Measurements from ENCODE around the gene GABRA5.
A peak's percentile ranks its signal among the peaks of the same experiment; 100 is the strongest.
"Not testable (repeated sequence)": the region's sequence is repeated elsewhere in the genome, so short reads cannot be mapped to it uniquely, and the experiment has no call there.

GABRA5 gene

DNA sequence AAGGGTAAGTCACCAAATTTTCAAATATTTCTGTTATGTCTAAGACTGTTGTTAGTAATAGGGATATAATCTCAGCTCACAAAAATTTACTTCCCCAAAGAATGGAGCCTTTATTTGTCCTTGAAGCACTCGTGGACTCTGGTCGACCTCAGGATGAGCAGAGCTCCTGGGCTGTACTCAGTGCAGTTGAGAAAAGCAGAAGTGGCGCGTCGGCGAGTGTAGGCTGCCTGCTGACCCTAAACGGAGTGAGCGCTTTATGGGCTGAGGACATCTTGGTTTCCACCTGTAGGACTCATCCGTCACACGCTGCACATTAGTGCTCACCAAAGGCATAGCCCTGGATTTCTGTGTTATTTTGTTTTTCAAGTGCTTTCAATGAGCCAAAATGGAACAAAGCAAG lies 11.0 kb downstream of the GABRA5 start:
- no peak for DNase-seq (ENCODE audit: low read depth in 2 of 2)

- DNase-seq (ENCODE audit: low read depth in 2 of 2) = no peak
These were observed 12.8 kb downstream of the GABRA5 start for GRCh38 chr15:26879706-26880105.

GRCh38 chr15:26882112-26882511 lies 15.2 kb downstream of the GABRA5 start:
- no peak for DNase-seq (ENCODE audit: low read depth in 2 of 2)

GRCh38 chr15:26882616-26883365 lies 15.9 kb downstream of the GABRA5 start:
- DNase-seq (ENCODE audit: low read depth in 2 of 2) = no peak

GRCh38 chr15:26883466-26883865 lies 16.6 kb downstream of the GABRA5 start:
- no peak for DNase-seq (ENCODE audit: low read depth in 2 of 2)

DNA sequence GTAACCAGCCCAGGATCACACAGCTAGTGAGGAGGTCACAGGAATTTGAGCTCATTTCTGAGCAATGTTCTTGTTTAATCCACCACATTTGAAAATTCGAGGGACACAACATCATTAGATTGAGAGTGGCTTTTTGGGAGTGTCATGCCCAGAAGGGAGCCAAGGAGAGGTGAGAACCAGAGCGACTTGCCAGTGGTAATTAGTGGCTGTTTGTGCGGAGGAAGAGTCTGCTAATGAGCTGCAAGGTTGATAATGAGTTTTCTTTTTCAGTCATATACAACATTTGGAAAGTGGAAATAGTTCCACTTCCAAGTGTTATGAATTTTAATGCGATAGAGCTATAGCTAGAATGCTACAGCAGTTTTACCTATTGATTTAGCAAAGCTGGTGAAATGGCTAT lies 19.7 kb downstream of the GABRA5 start:
- no peak for DNase-seq (ENCODE audit: low read depth in 2 of 2)

- no peak for DNase-seq (ENCODE audit: low read depth in 2 of 2)
These were observed 21.2 kb downstream of the GABRA5 start for GRCh38 chr15:26887926-26888666.

- DNase-seq (ENCODE audit: low read depth in 2 of 2) = no peak
These were observed 21.9 kb downstream of the GABRA5 start for GRCh38 chr15:26888761-26889160.

DNA sequence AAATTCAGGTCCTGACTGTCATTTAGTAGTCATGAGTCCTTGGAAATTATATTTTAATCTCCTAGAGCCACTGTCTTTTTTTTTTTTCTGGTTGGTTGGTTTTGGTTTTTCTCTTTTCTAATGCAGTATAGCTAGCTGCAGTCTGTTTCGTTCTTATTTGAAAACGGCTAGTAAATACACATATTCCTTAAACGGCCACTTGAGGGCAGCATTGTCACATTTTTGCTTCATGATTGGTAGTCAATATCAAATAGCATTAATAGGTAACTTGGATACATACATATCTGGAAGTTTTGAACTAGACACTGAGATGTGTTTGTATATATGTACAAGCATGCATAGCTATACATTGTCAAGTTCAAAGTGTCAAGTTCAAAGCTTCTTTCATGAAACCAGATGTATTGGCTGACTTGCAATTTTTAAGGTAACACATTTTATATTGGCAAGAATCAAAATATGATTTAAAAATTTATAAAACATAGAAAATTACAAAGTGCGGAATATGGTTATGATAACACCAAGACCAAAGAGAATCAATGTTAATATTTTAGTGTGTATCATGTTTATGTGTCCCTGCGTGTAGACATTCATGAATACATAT lies 22.5 kb downstream of the GABRA5 start:
- peak in 1 of 2 donors; percentile 7 for DNase-seq (ENCODE audit: low read depth in 2 of 2)

- DNase-seq (ENCODE audit: low read depth in 2 of 2) = no peak
These were observed 23.6 kb downstream of the GABRA5 start for GRCh38 chr15:26890451-26890850.

DNA sequence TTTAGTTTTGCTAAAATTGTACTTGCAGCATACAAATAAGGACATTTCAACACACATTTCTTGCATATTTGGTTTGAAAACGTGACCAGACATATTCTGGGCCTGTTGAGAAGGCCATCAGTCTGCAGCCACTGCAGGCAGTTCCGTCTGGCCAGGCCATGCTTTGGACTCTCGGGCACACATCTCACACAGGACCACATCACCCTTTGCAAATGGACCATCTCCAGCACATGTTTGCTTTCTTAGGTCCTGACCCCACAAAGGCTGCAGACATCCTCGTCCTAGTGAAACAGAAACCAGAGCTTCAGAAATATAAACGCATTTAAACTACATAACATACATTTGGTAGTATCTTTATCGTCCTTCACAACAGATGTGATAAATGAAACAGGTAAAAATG lies 24.1 kb downstream of the GABRA5 start:
- no peak for DNase-seq (ENCODE audit: low read depth in 2 of 2)

- DNase-seq (ENCODE audit: low read depth in 2 of 2) = no peak
These were observed 24.8 kb downstream of the GABRA5 start for GRCh38 chr15:26891448-26892181.

GRCh38 chr15:26892182-26892518 lies 25.3 kb downstream of the GABRA5 start:
- DNase-seq (ENCODE audit: low read depth in 2 of 2) = no peak

DNA sequence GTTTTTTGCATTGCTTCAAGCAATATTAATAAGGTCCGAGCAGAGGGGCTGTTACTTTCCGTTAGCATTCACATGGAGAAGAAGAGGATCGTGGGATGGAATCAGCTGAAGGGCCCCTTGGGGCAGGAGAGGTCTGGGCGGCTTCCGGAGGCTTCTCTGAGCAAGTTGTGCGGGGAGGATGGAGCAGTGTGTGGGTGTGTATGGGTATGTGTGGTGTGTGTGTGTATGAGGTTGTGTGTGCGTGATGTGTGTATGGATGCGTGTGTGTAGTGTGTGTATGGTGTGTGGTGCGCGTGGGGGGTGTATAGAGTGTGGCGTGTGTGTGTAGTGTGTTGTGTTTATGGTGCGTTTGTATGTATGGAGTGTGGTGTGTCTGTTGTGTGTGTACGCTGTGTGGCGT lies 25.8 kb downstream of the GABRA5 start:
- DNase-seq (ENCODE audit: low read depth in 2 of 2) = no peak

DNA sequence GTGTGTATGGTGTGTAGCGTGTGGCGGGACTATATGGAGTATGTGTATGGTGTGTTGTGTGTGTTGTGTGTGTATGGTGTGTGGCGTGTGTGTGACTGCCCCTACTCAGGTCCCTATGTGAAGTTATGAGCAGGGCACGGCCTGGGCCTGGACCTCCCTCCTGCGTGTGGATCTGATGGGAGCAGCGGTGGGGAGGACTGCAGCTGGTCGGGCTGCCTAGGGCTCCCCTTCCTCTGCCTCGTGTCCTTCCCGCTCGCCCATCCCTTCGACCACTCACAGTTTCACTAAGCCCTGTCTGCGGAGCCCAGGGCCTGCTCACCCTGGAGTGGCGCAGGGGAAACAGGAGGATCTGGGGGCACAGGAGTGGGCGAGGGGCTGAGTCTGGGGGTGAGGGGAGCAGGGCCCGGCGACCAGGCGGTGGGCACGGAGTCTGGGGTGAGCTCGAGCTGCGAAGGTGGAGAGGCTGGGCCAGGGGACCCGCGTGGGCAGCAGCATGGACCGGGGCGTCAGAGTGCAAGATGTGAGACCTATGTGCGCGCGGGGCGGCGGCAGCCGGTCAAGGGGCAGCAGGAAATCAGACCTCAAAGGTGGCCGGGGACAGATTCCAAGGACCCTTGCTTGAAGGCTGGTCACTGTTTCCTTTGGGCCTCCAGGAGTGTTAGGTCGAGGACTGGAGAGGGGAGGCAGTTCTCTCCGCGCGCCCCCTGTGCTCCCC lies 26.6 kb downstream of the GABRA5 start:
- DNase-seq (ENCODE audit: low read depth in 2 of 2) = no peak

DNA sequence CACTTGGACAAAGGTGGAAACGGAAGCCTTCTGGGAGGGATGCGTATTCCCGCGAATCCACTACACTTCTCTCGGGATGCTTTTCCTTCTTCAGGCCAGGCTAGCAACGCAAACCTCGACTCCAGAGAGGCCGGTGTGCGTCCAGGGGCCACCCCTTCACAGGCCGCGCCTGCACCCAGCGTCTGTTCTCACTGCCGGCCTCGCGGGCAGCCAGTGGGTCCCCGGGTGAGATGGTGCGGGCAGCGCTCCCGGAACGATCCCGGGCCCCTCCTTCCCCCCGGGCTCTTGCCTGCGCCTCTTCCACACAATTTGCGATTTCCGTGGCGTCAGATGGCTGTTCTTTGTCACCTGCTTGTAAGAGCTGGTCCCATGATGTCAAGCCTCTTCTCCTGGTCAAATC lies 27.3 kb downstream of the GABRA5 start:
- DNase-seq (ENCODE audit: low read depth in 2 of 2) = no peak

DNA sequence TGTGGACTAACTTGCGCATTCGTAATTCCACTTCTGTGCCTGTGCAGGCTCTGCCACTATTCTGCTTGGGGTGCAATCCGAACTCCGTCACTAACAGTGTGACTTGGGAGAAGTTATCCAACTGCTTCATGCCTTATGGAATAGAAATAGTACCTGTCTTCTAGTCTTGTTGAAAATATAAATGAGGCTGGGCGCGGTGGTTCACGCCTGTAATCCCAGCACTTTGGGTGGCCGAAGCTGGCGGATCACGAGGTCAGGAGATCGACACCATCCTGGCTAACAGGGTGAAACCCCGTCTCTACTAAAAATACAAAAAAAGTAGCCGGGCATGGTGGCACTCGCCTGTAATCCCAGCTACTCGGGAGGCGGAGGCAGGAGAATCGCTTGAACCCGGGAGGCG lies 28.5 kb downstream of the GABRA5 start:
- DNase-seq (ENCODE audit: low read depth in 2 of 2) = not testable (repeated sequence)

GRCh38 chr15:26899658-26900057 lies 32.8 kb downstream of the GABRA5 start:
- no peak for DNase-seq (ENCODE audit: low read depth in 2 of 2)

GRCh38 chr15:26901041-26901440 lies 34.2 kb downstream of the GABRA5 start:
- DNase-seq (ENCODE audit: low read depth in 2 of 2) = no peak

- DNase-seq (ENCODE audit: low read depth in 2 of 2) = no peak
These were observed 43.9 kb downstream of the GABRA5 start for GRCh38 chr15:26910715-26911114.

- no peak for DNase-seq (ENCODE audit: low read depth in 2 of 2)
These were observed 54.6 kb downstream of the GABRA5 start for GRCh38 chr15:26921433-26921832.

GRCh38 chr15:26926081-26926480 lies 59.2 kb downstream of the GABRA5 start:
- DNase-seq (ENCODE audit: low read depth in 2 of 2) = no peak

Data from stimulated activated CD8-positive, alpha-beta memory T cell treated with anti-CD3 and anti-CD28 coated beads, Interleukin-7, amount 100 ng/mL, for 4 hours (primary cell).